ENCODE measurements around the gene CPAMD8. TPM values are rescaled to one million over a fixed set of nuclear protein-coding genes. Genes with fewer than 3 reads are reported as not detected.

The CPAMD8 gene
- total RNA-seq, 6 experiments from 2014 or later, result 0.11 to 0.20 (median 0.14) TPM; not detected in 1

- TF ChIP-seq, protein P1, sequence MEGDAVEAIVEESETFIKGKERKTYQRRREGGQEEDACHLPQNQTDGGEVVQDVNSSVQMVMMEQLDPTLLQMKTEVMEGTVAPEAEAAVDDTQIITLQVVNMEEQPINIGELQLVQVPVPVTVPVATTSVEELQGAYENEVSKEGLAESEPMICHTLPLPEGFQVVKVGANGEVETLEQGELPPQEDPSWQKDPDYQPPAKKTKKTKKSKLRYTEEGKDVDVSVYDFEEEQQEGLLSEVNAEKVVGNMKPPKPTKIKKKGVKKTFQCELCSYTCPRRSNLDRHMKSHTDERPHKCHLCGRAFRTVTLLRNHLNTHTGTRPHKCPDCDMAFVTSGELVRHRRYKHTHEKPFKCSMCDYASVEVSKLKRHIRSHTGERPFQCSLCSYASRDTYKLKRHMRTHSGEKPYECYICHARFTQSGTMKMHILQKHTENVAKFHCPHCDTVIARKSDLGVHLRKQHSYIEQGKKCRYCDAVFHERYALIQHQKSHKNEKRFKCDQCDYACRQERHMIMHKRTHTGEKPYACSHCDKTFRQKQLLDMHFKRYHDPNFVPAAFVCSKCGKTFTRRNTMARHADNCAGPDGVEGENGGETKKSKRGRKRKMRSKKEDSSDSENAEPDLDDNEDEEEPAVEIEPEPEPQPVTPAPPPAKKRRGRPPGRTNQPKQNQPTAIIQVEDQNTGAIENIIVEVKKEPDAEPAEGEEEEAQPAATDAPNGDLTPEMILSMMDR (IDR thresholded peaks at IDR 0.05), result no peak
- no peak overlapping the region for H3K4me3 Mint-ChIP-seq
- no peaks in the 10 kb centered on the region for H3K4me1 Mint-ChIP-seq (ENCODE audit: low read depth)
- no peak overlapping the region for H3K27ac Mint-ChIP-seq
- DNase-seq, result no peak
- no peaks in the 10 kb centered on the region for H3K36me3 Mint-ChIP-seq (ENCODE audit: low read depth)
- H3K9me3 Mint-ChIP-seq, result no peaks in the 10 kb centered on the region
- peaks cover 17% of the 10 kb centered on the region for H3K27me3 Mint-ChIP-seq (ENCODE audit: insufficient read depth)
Observed at GRCh38 chr19:16890461-16891184, 136.0 kb downstream of the CPAMD8 start.

- Mint-ChIP-seq H3K9me3 (no peaks in the 10 kb centered on the region), H3K4me3 (no peak overlapping the region), H3K27ac (no peak overlapping the region), H3K4me1 (ENCODE audit: low read depth) (no peaks in the 10 kb centered on the region), H3K27me3 (ENCODE audit: insufficient read depth) (peaks cover 15% of the 10 kb centered on the region), H3K36me3 (ENCODE audit: low read depth) (no peaks in the 10 kb centered on the region)
- TF ChIP-seq, protein P1 (IDR thresholded peaks at IDR 0.05), result no peak
- no peak for DNase-seq
Observed at GRCh38 chr19:16889883-16890460, 136.6 kb downstream of the CPAMD8 start.

DNA sequence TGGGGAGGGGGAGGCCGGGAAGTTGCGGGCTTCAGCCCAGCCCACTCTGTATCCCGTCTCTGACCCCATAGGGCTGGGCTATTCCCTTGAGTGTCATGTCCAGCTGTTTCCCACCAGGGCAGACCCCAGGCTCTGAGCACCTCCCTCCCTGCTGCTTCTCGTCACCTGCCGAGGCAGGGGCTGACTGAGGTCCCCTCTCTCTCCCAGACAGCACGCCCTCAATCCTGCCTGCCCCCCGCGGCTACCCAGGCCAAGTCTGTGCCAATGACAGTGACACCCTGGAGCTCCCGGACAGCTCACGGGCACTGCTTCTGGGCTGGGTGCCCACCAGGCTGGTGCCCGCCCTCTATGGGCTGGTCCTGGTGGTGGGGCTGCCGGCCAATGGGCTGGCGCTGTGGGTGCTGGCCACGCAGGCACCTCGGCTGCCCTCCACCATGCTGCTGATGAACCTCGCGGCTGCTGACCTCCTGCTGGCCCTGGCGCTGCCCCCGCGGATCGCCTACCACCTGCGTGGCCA, 137.2 kb downstream of the CPAMD8 start:
- TF ChIP-seq, protein P1 (IDR thresholded peaks at IDR 0.05), result no peak
- H3K36me3 Mint-ChIP-seq (ENCODE audit: low read depth), result no peaks in the 10 kb centered on the region
- H3K9me3 Mint-ChIP-seq, result no peaks in the 10 kb centered on the region
- H3K27ac Mint-ChIP-seq, result no peak overlapping the region
- H3K4me1 Mint-ChIP-seq (ENCODE audit: low read depth), result no peaks in the 10 kb centered on the region
- peaks cover 10% of the 10 kb centered on the region for H3K27me3 Mint-ChIP-seq (ENCODE audit: insufficient read depth)
- H3K4me3 Mint-ChIP-seq, result no peak overlapping the region
- DNase-seq, result no peak

DNA sequence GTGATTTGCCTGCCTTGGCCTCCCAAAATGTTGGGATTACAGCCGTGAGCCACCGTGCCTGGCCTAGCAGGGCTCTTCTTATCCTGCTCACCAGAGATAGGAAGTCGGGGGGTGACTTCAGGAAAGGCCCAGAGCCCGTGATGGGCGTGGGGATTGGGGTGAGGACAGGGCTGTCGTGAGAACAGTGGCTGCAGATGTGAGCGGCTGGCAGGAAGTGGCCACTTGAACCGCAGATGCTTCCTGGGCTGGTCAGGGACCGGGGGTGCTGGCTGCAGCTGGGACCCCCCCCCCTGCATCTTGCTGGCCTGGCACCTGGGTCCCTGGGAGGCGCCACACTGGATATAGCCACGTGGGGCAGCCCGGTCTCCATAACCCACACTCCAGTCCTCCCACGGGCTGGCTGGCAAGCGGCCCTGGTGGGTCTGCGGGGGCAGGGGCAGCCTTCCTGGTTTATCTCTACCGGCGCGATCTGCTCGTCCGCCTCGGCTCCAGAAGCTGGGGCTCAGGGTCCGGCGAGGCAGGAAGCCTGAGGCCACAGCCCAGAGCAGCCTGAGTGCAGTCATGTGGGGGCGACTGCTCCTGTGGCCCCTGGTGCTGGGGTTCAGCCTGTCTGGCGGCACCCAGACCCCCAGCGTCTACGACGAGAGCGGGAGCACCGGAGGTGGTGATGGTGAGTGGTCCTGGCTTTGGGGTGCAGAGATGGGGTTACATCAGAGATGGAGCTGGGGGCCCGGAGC, 137.8 kb downstream of the CPAMD8 start, which contains the start of gene F2RL3:
Gene F2RL3 (plus strand): TSS at position 371 of the 737 bp plus-strand sequence. CDS start 191 bp downstream, at position 562.
- no peak within 1 kb of the TSS for H3K27ac Mint-ChIP-seq
- peaks cover 9% of the 10 kb centered on the region; the same call in 1 of the 2 replicates for H3K27me3 Mint-ChIP-seq (ENCODE audit: insufficient read depth)
- no peak within 1 kb of the TSS for H3K4me3 Mint-ChIP-seq
- no peaks in the 10 kb centered on the region for H3K4me1 Mint-ChIP-seq (ENCODE audit: low read depth)
- TF ChIP-seq, protein P1 (IDR thresholded peaks at IDR 0.05), result no peak
- DNase-seq, result no peak
- no peaks in the 10 kb centered on the region for H3K36me3 Mint-ChIP-seq (ENCODE audit: low read depth)
- H3K9me3 Mint-ChIP-seq, result no peaks in the 10 kb centered on the region

DNA sequence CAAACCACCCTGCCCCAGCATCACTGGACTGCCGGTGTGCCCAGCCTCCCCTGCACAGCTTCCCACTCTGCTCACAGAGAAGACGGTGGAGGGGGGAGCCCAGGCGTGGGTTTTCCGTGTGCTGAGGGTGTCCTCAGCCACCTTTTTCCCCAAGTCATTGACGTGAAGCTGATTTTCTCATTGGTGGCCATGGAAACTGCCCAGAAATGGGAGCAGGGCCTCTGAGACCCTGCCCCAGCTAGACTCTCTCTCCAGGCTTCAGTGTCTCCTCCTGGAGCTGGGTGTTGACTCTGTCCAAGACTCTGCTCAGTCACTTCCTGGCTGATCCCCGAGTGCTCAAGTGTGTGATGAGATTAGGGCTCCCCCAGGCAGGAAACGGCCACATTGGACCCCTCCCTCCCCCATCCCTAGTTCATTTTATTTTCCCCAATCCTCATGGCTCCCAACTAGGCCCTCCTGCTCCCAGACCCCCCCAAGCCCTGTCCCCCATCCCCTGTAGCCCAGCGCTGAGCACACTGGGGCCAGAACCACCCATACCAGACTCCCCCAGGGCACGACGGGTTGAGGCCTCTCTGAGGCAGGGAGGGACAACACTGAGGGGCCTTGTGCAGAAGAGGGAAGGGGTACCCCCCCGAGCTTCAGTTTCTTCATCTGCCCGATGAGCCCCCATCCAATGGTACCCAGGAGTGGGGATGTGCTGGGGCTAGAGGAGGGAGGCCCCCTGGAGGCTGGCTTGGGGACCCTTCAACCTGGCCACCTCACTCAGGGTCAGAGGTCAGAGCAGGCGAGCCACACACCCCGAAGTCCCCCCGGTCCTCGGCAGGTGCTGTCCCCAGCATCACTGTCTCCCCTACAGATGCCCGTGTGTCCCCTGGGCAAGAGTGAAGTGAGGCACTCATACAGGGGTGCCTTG, 139.0 kb downstream of the CPAMD8 start:
- H3K27ac Mint-ChIP-seq, result no peak overlapping the region
- H3K9me3 Mint-ChIP-seq, result peaks cover 7% of the 10 kb centered on the region
- no peak for DNase-seq
- H3K27me3 Mint-ChIP-seq (ENCODE audit: insufficient read depth), result peaks cover 3% of the 10 kb centered on the region; the same call in 1 of the 2 replicates
- H3K4me3 Mint-ChIP-seq, result no peak overlapping the region
- H3K36me3 Mint-ChIP-seq (ENCODE audit: low read depth), result peaks cover 6% of the 10 kb centered on the region; the same call in 1 of the 2 replicates
- no peaks in the 10 kb centered on the region for H3K4me1 Mint-ChIP-seq (ENCODE audit: low read depth)
- TF ChIP-seq, protein P1 (IDR thresholded peaks at IDR 0.05), result no peak

All from HFFc6 (cell line).